Mucosa of rectum (tissue), 2 donors: ENCODE measurements around the gene BAG3.

Experiments used
- H3K27ac ChIP-seq, 2 donors: one replicate each; pipeline ENCODE4 v1.7.0; 2013; ENCODE audit warnings: inconsistent platforms in 2 of 2, low read depth in 2 of 2, low read length in 2 of 2
- H3K27me3 ChIP-seq, 2 donors: one replicate each; pipeline ENCODE4 v1.7.0; 2013; ENCODE audit warnings: low read length in 2 of 2; ENCODE audit not compliant: control insufficient read depth in 2 of 2, insufficient read depth in 2 of 2
- H3K36me3 ChIP-seq, 2 donors: one replicate each; pipeline ENCODE4 v1.7.0; 2013; ENCODE audit warnings: low read length in 2 of 2; ENCODE audit not compliant: control insufficient read depth in 2 of 2, insufficient read depth in 2 of 2
- H3K4me1 ChIP-seq, 2 donors: one replicate each; pipeline ENCODE4 v1.7.0; 2013; ENCODE audit warnings: low read length in 2 of 2, mild to moderate bottlenecking in 1 of 2; ENCODE audit not compliant: control insufficient read depth in 2 of 2, insufficient read depth in 2 of 2
- H3K4me3 ChIP-seq, 2 donors: one replicate each; pipeline ENCODE4 v1.7.0; 2013; ENCODE audit warnings: low read length in 2 of 2
- H3K9ac ChIP-seq, 2 donors: one replicate each; pipeline ENCODE4 v1.7.0; 2013; ENCODE audit warnings: low read length in 2 of 2, low read depth in 1 of 2, mild to moderate bottlenecking in 1 of 2
- H3K9me3 ChIP-seq, 2 donors: one replicate each; pipeline ENCODE4 v1.7.0; 2013; ENCODE audit warnings: low read length in 2 of 2; ENCODE audit not compliant: control insufficient read depth in 2 of 2
- donor health status: healthy.
- donor health status: Normal muscosa, but diverticular disease.

Gene BAG3

DNA sequence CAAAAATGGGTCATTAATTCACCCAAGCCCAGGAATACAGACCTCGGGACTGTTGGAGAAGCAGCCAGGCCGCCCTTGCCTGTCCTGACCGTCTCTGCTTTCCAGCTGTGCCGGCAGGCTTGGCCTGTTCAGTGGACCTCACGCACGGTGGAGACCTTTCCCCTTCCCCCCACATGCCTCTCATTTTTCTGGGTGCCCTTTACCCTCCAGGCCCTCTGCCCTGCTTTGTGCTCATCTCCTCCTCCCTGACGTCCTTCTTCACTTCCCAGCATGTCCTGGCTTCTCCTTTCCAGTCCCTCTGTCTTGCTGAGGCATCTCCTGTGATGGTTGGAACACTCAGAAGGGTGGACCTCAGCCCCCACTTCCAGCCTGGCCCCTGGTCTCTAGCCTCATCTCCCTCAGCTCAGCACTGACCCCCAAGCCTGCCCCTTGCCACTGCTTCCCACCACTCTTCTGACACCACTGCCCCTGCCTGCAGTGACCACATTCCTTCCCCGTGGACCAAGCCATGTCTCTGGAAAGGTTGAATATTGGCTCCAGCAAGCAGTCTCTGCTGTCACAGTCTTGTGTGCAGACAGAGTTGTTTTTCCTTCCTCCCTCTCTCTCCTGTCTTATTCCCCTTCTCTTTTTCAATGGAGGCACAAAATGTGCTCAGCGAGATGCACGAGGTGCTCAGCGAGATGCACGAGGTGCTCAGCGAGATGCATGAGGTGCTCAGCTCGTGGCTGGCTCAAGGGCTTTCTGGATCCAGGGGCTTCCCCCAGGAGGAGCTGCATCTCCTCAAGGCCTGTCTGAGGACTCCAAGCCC lies 14.9 kb downstream of the BAG3 start:
- Histone ChIP-seq H3K27me3 (no peaks in the 10 kb centered on the region), H3K4me1 (peaks cover 0 to 3% of the 10 kb centered on the region in 2 donors), H3K36me3 (peaks cover 10 to 11% of the 10 kb centered on the region in 2 donors), H3K9ac (no peak overlapping the region), H3K27ac (no peak overlapping the region), H3K9me3 (no peaks in the 10 kb centered on the region), H3K4me3 (no peak overlapping the region)

DNA sequence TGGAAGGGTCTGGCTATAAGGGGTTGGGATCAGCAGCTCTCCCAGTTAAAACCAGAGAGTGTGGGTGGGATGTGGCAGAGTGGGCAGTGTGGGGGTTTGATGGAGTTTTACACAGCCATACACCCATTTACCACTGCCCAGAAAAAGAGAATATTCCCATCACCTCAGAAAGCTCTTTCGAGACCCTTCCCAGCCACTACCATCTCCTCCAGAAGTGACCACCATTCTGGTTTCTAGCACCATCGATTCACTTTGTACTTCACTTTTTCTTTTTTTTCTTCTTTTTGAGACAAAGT lies 15.5 kb downstream of the BAG3 start:
- Histone ChIP-seq H3K4me1 (peaks cover 0 to 3% of the 10 kb centered on the region in 2 donors), H3K9me3 (no peaks in the 10 kb centered on the region), H3K9ac (no peak overlapping the region)

DNA sequence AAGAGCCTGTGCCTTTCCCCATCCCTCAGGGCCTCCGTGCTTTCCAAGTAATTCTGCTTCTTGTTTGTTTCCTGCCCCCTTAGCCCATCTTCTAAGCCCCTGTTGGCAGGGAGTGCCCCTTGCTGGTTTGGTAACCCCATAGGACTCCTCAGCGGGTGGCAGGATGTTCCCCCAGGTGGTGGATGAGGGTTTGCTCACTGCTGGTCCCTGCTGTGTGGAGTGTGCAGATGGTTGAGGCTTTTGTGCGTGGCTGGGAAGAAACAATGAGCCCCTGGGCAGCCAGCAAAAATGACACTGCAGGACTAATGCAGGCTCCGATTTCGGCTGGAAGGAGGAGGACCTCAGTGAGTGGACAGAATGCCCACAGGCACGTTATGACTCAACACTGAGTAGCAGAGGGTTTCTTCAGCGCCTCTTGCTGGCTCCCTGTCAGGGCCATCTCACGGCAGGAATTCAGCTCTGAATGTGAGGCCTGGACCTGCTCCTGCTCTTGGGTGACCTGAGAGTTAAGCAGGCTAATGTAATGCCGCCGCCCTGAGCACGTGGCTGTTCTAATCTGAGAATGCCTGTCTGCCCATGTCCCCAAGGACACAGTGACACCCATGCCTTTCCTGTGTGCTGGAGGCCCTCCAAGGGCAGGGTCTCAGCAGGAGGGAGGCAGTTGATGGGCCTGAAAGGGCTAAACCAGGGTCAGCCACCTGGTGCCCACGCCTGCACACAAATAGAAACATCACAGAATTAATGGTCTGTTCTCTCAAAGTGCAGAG lies 16.6 kb downstream of the BAG3 start:
- no peaks in the 10 kb centered on the region for H3K27me3 ChIP-seq
- no peaks in the 10 kb centered on the region for H3K9me3 ChIP-seq
- peaks cover 20% of the 10 kb centered on the region in 2 donors for H3K36me3 ChIP-seq
- no peak overlapping the region for H3K27ac ChIP-seq
- no peak overlapping the region for H3K9ac ChIP-seq
- no peak overlapping the region for H3K4me3 ChIP-seq
- H3K4me1 ChIP-seq: peaks cover 0 to 3% of the 10 kb centered on the region in 2 donors

More for the DNA sequence above, 15.5 kb downstream of the BAG3 start:
- H3K27me3 ChIP-seq: no peaks in the 10 kb centered on the region
- H3K27ac ChIP-seq: no peak overlapping the region
- peaks cover 11 to 12% of the 10 kb centered on the region in 2 donors for H3K36me3 ChIP-seq
- no peak overlapping the region for H3K4me3 ChIP-seq

DNA sequence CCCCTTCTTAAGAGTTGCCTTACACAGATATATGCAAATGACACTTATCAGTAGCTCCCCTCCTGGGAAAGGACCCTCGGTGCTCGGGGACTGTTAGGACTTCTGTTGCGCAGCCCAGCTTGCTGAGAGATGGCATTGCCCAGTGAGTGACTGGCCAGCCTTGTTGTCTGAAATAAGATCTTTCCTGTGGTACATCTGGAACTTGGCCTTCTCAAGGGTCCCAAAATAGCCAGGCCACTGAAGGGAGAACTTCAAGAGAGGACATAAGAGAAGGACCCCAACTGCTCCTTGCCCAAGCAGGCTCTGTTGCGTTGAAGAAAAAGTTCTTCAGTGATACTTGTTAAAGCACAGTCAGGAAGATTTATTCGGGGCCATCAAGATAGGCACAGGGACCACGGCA lies 17.3 kb downstream of the BAG3 start:
- Histone ChIP-seq H3K9ac (no peak overlapping the region), H3K4me3 (no peak overlapping the region), H3K4me1 (peaks cover 0 to 3% of the 10 kb centered on the region in 2 donors)

DNA sequence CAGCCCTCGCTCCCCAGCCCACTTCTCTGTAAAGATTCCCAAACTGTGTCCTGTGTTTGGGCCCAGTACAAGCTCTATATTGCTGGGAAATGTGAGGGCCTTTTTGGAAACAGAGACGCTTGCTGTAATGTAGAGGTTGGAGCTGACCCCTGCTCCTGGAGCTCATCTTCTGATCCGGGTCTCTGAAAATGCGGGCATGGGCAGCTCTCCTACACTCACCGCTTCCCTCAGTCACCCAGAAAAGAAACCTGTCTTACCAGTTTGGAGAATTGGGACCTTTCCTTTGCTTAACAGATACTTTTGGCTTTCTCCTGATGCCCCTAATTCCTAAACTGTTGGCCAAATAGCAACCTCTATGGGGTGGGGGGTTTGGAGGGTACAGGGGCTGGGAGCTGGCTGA lies 18.2 kb downstream of the BAG3 start:
- no peak overlapping the region for H3K27ac ChIP-seq
- H3K9ac ChIP-seq: no peak overlapping the region
- no peak overlapping the region for H3K4me3 ChIP-seq
- no peaks in the 10 kb centered on the region for H3K9me3 ChIP-seq
- H3K4me1 ChIP-seq: peaks cover 0 to 3% of the 10 kb centered on the region in 2 donors
- peaks cover 28 to 30% of the 10 kb centered on the region in 2 donors for H3K36me3 ChIP-seq
- H3K27me3 ChIP-seq: no peaks in the 10 kb centered on the region

More for the DNA sequence above, 17.3 kb downstream of the BAG3 start:
- H3K27me3 ChIP-seq: no peaks in the 10 kb centered on the region
- no peaks in the 10 kb centered on the region for H3K9me3 ChIP-seq
- H3K27ac ChIP-seq: no peak overlapping the region
- H3K36me3 ChIP-seq: peaks cover 27 to 28% of the 10 kb centered on the region in 2 donors

DNA sequence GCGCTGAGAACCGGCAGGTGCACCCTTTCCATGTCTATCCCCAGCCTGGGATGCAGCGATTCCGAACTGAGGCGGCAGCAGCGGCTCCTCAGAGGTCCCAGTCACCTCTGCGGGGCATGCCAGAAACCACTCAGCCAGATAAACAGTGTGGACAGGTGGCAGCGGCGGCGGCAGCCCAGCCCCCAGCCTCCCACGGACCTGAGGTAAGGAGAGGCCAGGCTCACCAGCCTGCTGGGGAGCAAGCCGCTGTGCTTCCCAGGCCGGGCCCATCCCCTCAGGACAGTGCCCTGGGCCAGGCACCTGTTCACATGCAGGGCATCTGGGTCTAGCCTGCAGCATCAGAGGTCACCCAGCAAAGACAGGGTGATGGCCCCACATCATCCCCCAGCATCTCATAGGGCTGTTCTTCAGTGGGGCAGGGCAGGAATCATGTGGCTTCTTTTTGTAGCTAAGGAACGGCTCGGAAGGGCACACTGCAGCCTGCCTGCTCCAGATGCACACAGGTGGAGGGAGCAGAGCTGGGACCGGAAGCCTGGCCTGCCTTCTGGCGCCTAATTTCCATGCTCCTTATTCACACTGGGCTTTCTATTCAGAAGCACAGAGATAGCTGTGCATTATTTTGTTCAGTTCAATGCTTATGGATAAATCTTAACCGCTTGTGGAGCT lies 18.9 kb downstream of the BAG3 start:
- no peaks in the 10 kb centered on the region for H3K27me3 ChIP-seq
- no peak overlapping the region for H3K4me3 ChIP-seq
- H3K9ac ChIP-seq: no peak overlapping the region
- peaks cover 0 to 3% of the 10 kb centered on the region in 2 donors for H3K4me1 ChIP-seq
- H3K27ac ChIP-seq: no peak overlapping the region
- peaks cover 30 to 32% of the 10 kb centered on the region in 2 donors for H3K36me3 ChIP-seq
- no peaks in the 10 kb centered on the region for H3K9me3 ChIP-seq

DNA sequence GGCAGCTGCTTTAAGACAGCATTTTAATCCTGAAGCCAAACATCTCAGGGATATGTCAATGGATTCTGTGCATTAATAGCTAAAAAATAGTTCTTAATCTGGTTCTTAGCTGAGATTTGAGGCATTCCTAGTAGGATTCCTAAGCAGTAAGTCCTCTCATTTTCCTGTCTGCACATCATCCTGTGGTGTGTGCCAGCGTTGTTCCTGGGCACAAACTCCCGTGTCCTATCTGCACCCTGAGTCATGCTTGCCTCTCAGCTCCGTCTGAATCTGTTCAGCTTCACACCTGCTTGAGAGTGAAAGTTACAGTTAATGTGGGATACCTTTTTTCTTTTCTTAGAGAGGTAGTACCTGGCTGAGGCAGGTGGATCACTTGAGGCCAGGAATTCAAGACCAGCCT lies 19.5 kb downstream of the BAG3 start:
- Histone ChIP-seq H3K4me3 (no peak overlapping the region), H3K27ac (no peak overlapping the region), H3K4me1 (peaks cover 0 to 3% of the 10 kb centered on the region in 2 donors), H3K9ac (no peak overlapping the region), H3K36me3 (peaks cover 33 to 35% of the 10 kb centered on the region in 2 donors), H3K9me3 (no peaks in the 10 kb centered on the region), H3K27me3 (no peaks in the 10 kb centered on the region)

DNA sequence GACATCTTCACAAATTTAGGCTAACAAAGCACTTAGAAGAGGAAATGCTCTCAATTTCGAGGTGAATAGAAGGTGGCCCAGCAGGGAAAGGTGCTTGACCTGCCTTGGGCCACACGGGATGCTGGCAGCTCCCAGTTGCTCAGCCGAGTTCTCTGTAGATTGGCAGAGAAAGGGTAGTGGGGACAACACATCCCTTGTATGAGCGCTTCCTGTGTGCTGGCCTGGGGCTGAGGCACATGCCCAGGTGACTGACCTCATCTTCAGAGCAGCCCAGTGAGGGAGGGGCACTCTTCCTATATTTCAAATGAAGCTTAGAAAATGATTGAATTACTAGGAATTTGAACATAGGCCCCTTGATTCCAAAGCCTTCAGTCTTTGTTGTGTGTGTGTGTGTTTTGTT lies 20.2 kb downstream of the BAG3 start:
- no peaks in the 10 kb centered on the region for H3K9me3 ChIP-seq
- no peak overlapping the region for H3K27ac ChIP-seq
- H3K4me1 ChIP-seq: peaks cover 0 to 3% of the 10 kb centered on the region in 2 donors
- no peak overlapping the region for H3K9ac ChIP-seq
- no peak overlapping the region for H3K4me3 ChIP-seq
- H3K27me3 ChIP-seq: no peaks in the 10 kb centered on the region
- peaks cover 34 to 36% of the 10 kb centered on the region in 2 donors for H3K36me3 ChIP-seq

DNA sequence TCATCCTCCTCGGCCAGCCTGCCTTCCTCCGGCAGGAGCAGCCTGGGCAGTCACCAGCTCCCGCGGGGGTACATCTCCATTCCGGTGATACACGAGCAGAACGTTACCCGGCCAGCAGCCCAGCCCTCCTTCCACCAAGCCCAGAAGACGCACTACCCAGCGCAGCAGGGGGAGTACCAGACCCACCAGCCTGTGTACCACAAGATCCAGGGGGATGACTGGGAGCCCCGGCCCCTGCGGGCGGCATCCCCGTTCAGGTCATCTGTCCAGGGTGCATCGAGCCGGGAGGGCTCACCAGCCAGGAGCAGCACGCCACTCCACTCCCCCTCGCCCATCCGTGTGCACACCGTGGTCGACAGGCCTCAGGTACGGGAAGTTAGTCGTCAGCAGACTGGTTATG lies 21.1 kb downstream of the BAG3 start:
- peaks cover 41 to 44% of the 10 kb centered on the region in 2 donors for H3K36me3 ChIP-seq
- no peak overlapping the region for H3K9ac ChIP-seq
- H3K4me3 ChIP-seq: no peak overlapping the region
- H3K27ac ChIP-seq: no peak overlapping the region
- no peaks in the 10 kb centered on the region for H3K9me3 ChIP-seq
- no peaks in the 10 kb centered on the region for H3K27me3 ChIP-seq
- peaks cover 0 to 3% of the 10 kb centered on the region in 2 donors for H3K4me1 ChIP-seq

DNA sequence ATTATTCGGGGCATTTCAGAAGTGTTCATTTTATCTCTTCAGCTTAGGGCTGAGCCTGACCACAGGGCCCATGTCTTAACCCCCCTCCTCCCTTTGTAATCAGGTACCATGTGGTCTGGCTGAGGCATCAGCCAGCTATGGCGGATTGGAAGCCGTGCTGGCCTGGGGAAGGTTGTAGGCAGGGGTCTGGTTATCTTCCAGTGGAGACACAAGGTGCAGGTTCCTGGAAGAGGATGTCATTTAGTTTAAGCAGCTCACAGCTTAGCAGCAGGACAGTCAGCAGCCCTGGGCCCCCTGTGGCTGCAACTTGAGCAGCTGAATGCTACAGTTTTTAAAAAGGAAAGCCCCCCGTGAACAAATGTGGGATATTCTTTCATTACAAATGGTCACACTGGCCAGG lies 22.1 kb downstream of the BAG3 start:
- Histone ChIP-seq H3K36me3 (peaks cover 46 to 49% of the 10 kb centered on the region in 2 donors), H3K27me3 (no peaks in the 10 kb centered on the region), H3K4me1 (no peaks in the 10 kb centered on the region), H3K9me3 (no peaks in the 10 kb centered on the region), H3K9ac (no peak overlapping the region), H3K27ac (no peak overlapping the region), H3K4me3 (no peak overlapping the region)
